Caco-2 (cell line): Measurements from ENCODE around the gene FNDC3A. TPM values are rescaled to one million over a fixed set of nuclear protein-coding genes. Genes with fewer than 3 reads are reported as not detected.
"Not testable (repeated sequence)": the region's sequence is repeated elsewhere in the genome, so short reads cannot be mapped to it uniquely, and the experiment has no call there.

Source experiments
- BruUV-seq: library from RNA; stranded (reverse); fragments of 400-500 nt; replicated peaks from 2 replicates; lab custom pipeline; 2021; lab: Mats Ljungman, UMichigan
- CTCF ChIA-PET: fragments of 300-600 bp; sonication (Branson Sonifier 250); formaldehyde crosslinking; loops from one replicate; lab custom pipeline; 2022; ENCODE audit warnings: antibody characterized with exemption; lab: Charles Lee
- POLR2A ChIA-PET: fragments of 300-600 bp; sonication (Branson Sonifier 250); formaldehyde crosslinking; loops from one replicate; lab custom pipeline; 2022; ENCODE audit warnings: antibody characterized with exemption; lab: Charles Lee
- DNase-seq, 2 experiments: peaks; one replicate each; pipeline versions ENCODE4 v3.0.0 to v3.0.0-alpha.2; 2020 to 2022
- H3K27me3 ChIP-seq: replicated peaks from 2 replicates; pipeline ENCODE4 v1.6.0; 2011; ENCODE audit warnings: low read length; ENCODE audit not compliant: control insufficient read depth, insufficient read depth
- H3K36me3 ChIP-seq: 2 replicates; pipeline ENCODE4 v1.5.1; 2011; ENCODE audit warnings: low read length; ENCODE audit not compliant: control insufficient read depth, insufficient read depth
- H3K4me1 ChIP-seq: fragments of 250-450 bp; sonication (Bioruptor Pico); 2 replicates; pipeline ENCODE4 v1.5.1; 2020; ENCODE audit warnings: mild to moderate bottlenecking
- H3K4me3 ChIP-seq: 2 replicates; pipeline ENCODE4 v1.5.1; 2011; ENCODE audit warnings: low read depth, mild to moderate bottlenecking, control low read depth, low read length
- H3K9me3 ChIP-seq: fragments of 250-450 bp; sonication (Bioruptor Pico); 2 replicates; pipeline ENCODE4 v1.5.1; 2020; ENCODE audit warnings: mild to moderate bottlenecking, moderate library complexity
- H3K27ac Mint-ChIP-seq: one replicate; pipeline ENCODE4 v1.8.0; 2022; ENCODE audit warnings: mixed read lengths; ENCODE audit not compliant: unreplicated experiment
- H3K27me3 Mint-ChIP-seq: one replicate; pipeline ENCODE4 v1.8.0; 2022; ENCODE audit warnings: mixed read lengths; ENCODE audit not compliant: insufficient read depth, unreplicated experiment
- H3K36me3 Mint-ChIP-seq: one replicate; pipeline ENCODE4 v1.8.0; 2022; ENCODE audit warnings: mild to moderate bottlenecking, mixed read lengths; ENCODE audit not compliant: insufficient read depth, unreplicated experiment
- H3K4me1 Mint-ChIP-seq: one replicate; pipeline ENCODE4 v1.8.0; 2022; ENCODE audit warnings: low read depth, mixed read lengths; ENCODE audit not compliant: unreplicated experiment
- H3K4me3 Mint-ChIP-seq: one replicate; pipeline ENCODE4 v1.8.0; 2022; ENCODE audit warnings: mild to moderate bottlenecking, moderate library complexity, mixed read lengths; ENCODE audit not compliant: unreplicated experiment
- H3K9me3 Mint-ChIP-seq: one replicate; pipeline ENCODE4 v1.8.0; 2022; ENCODE audit warnings: mixed read lengths; ENCODE audit not compliant: unreplicated experiment
- intact Hi-C: fragments of 100-400 bp; cut with micrococcal nuclease; formaldehyde crosslinking; loops from one replicate; pipeline ENCODE4 v1.10.0; 2022; ENCODE audit not compliant: unreplicated experiment
- total RNA-seq: library from RNA; stranded (reverse); gene quantifications from 2 replicates; pipeline ENCODE4 v1.2.3, GENCODE V29; 2022
- TF ChIP-seq, protein P1 (sequence below), 2 experiments: fragments of 200-600 bp in 1 of 2; IDR thresholded peaks; 1 replicate in 1 of 2; 2 replicates in 1 of 2; pipeline versions ENCODE4 v1.5.1 to v1.8.0; 2011 to 2022; ENCODE audit warnings: antibody characterized with exemption in 1 of 2, control low read depth in 1 of 2, inconsistent platforms in 1 of 2, low read depth in 1 of 2, low read length in 1 of 2, mild to moderate bottlenecking in 1 of 2, moderate library complexity in 1 of 2; ENCODE audit not compliant: insufficient read depth in 1 of 2, severe bottlenecking in 1 of 2, unreplicated experiment in 1 of 2

FNDC3A gene
- total RNA-seq, 1 experiment from 2014 or later: 32.5 TPM

DNA sequence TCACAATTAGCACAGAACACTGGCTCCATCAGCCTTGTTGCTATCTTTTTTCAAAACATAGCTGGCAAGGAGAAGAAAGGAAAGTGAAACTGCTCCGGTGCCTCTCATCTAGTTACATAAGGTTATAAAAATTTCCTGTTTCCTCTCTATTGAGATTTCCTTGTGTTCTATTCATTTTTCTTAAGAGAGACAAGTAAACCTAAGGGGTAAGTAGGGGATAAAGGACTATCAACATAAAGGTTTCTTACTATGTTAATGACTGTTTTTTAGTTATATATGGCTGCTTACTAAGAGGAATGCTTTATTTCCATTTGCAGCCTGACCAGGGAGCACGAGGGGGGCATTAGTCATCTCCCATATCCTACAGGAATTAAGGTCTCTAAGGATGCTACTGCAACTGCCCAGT, 171.2 kb downstream of the FNDC3A start:
- intact Hi-C loops: no loop called here
- peaks cover 31% of the 10 kb centered on the region for H3K36me3 Mint-ChIP-seq
- CTCF ChIA-PET: no interaction called here

DNA sequence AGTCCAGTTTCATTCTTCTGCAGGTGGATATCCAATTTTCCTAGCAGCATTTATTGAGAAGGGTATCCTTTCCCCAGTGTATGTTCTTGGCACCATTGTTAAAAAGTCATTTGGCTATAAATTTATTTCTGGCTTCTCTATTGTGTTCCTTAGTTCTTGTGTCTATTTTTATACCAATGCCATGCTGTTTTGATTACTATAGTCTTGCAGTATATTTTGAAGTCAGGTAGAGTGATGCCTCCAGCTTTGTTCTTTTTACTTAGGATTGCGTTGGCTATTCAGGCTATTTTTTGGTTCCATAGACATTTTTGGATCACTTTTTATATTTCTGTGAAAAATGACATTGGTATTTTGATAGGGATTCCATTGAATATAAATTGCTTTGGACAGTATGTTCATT, 172.7 kb downstream of the FNDC3A start:
- no peaks in the 10 kb centered on the region for H3K27me3 Mint-ChIP-seq
- H3K4me3 Mint-ChIP-seq: no peak overlapping the region
- Histone ChIP-seq H3K9me3 (peaks cover 19% of the 10 kb centered on the region; the same call in 1 of the 2 replicates), H3K36me3 (peaks cover 1% of the 10 kb centered on the region; the same call in 1 of the 2 replicates), H3K4me1 (0 out of 2 replicates have a peak, but pooled peaks cover 3% of the 10 kb centered on the region), H3K4me3 (no peak overlapping the region), H3K27me3 (no peaks in the 10 kb centered on the region)
- TF ChIP-seq, protein P1, sequence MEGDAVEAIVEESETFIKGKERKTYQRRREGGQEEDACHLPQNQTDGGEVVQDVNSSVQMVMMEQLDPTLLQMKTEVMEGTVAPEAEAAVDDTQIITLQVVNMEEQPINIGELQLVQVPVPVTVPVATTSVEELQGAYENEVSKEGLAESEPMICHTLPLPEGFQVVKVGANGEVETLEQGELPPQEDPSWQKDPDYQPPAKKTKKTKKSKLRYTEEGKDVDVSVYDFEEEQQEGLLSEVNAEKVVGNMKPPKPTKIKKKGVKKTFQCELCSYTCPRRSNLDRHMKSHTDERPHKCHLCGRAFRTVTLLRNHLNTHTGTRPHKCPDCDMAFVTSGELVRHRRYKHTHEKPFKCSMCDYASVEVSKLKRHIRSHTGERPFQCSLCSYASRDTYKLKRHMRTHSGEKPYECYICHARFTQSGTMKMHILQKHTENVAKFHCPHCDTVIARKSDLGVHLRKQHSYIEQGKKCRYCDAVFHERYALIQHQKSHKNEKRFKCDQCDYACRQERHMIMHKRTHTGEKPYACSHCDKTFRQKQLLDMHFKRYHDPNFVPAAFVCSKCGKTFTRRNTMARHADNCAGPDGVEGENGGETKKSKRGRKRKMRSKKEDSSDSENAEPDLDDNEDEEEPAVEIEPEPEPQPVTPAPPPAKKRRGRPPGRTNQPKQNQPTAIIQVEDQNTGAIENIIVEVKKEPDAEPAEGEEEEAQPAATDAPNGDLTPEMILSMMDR (IDR thresholded peaks at IDR 0.05; ENCODE audit: insufficient read depth in 1 of 2, low read depth in 1 of 2, low read length in 1 of 2, severe bottlenecking in 1 of 2, unreplicated experiment in 1 of 2): no peak
- intact Hi-C loops: no loop called here
- DNase-seq: no peak
- no TSS peak for BruUV-seq
- POLR2A ChIA-PET: no interaction called here
- peaks cover 27% of the 10 kb centered on the region for H3K9me3 Mint-ChIP-seq
- no peaks in the 10 kb centered on the region for H3K4me1 Mint-ChIP-seq
- CTCF ChIA-PET: no interaction called here
- peaks cover 26% of the 10 kb centered on the region for H3K36me3 Mint-ChIP-seq
- no peak overlapping the region for H3K27ac Mint-ChIP-seq

More for the DNA sequence above, 171.2 kb downstream of the FNDC3A start:
- H3K4me3 Mint-ChIP-seq: no peak overlapping the region
- no peak overlapping the region for H3K27ac Mint-ChIP-seq
- BruUV-seq: no TSS peak
- H3K9me3 Mint-ChIP-seq: peaks cover 27% of the 10 kb centered on the region
- TF ChIP-seq, protein P1 (IDR thresholded peaks at IDR 0.05; ENCODE audit: insufficient read depth in 1 of 2, low read depth in 1 of 2, low read length in 1 of 2, severe bottlenecking in 1 of 2, unreplicated experiment in 1 of 2): no peak
- no peaks in the 10 kb centered on the region for H3K4me1 Mint-ChIP-seq
- 0 out of 2 replicates have a peak, but pooled peaks cover 3% of the 10 kb centered on the region for H3K4me1 ChIP-seq
- H3K36me3 ChIP-seq: peaks cover 1% of the 10 kb centered on the region; the same call in 1 of the 2 replicates
- POLR2A ChIA-PET: no interaction called here
- H3K9me3 ChIP-seq: peaks cover 19% of the 10 kb centered on the region; the same call in 1 of the 2 replicates
- no peaks in the 10 kb centered on the region for H3K27me3 Mint-ChIP-seq
- H3K27me3 ChIP-seq: no peaks in the 10 kb centered on the region
- no peak for DNase-seq
- no peak overlapping the region for H3K4me3 ChIP-seq

DNA sequence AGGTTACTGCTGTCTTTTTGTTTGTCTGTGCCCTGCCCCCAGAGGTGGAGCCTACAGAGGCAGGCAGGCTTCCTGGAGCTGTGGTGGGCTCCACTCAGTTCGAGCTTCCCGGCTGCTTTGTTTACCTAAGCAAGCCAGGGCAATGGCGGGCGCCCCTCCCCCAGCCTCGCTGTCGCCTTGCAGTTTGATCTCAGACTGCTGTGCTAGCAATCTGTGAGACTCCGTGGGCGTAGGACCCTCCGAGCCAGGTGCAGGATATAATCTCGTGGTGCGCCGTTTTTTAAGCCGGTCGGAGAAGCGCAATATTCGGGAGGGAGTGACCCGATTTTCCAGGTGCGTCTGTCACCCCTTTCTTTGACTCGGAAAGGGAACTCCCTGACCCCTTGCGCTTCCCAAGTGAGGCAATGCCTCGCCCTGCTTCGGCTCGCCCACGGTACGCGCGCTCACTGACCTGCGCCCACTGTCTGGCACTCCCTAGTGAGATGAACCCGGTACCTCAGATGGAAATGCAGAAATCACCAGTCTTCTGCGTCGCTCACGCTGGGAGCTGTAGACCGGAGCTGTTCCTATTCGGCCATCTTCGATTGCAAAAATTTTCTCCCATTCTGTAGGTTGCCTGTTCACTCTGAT, 182.4 kb downstream of the FNDC3A start:
- H3K4me1 ChIP-seq, H3K4me3 Mint-ChIP-seq, H3K4me1 Mint-ChIP-seq: not testable (repeated sequence)

DNA sequence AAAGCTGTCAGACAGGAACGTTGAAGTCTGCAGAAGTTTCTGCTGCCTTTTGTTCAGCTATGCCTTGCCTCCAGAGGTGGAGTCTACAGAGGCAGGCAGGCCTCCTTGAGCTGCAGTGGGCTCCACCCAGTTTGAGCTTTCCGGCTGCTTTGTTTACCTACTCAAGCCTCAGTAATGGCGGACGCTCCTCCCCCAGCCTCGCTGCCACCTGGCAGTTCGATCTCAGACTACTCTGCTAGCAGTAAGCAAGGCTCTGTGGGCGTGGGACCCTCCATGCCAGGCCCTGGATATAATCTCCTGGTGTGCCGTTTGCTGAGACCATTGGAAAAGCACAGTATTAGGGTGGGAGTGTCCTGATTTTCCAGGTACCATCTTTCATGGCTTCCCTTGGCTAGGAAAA, 187.4 kb downstream of the FNDC3A start:
- CTCF ChIA-PET, H3K27me3 Mint-ChIP-seq, H3K27me3 ChIP-seq, DNase-seq, H3K27ac Mint-ChIP-seq, BruUV-seq, H3K36me3 ChIP-seq, POLR2A ChIA-PET, H3K4me3 ChIP-seq, H3K4me1 ChIP-seq, H3K9me3 ChIP-seq, intact Hi-C loops, H3K4me1 Mint-ChIP-seq, H3K4me3 Mint-ChIP-seq: not testable (repeated sequence)
- Mint-ChIP-seq H3K36me3 (peaks cover 35% of the 10 kb centered on the region), H3K9me3 (peaks cover 23% of the 10 kb centered on the region)

More for the DNA sequence above, 182.4 kb downstream of the FNDC3A start:
- H3K27ac Mint-ChIP-seq, intact Hi-C loops, H3K27me3 ChIP-seq, POLR2A ChIA-PET, DNase-seq, H3K27me3 Mint-ChIP-seq, H3K36me3 ChIP-seq, H3K4me3 ChIP-seq, BruUV-seq, H3K9me3 ChIP-seq: not testable (repeated sequence)
- CTCF ChIA-PET: interaction anchor here (0.6 to 0.7 kb wide), 2 partner anchors 87 to 134 kb away, joined by 3 read pairs; no protein-coding TSS in a partner anchor
- H3K36me3 Mint-ChIP-seq: peaks cover 11% of the 10 kb centered on the region
- peaks cover 11% of the 10 kb centered on the region for H3K9me3 Mint-ChIP-seq
